Brain pericyte (primary cell): Measurements from ENCODE around the gene GDPD3.

ENCODE experiments used
- DNase-seq: peaks from one replicate; pipeline ENCODE4 v3.0.0-alpha.2; 2012; ENCODE audit warnings: low read depth, low spot score

GDPD3 gene

GRCh38 chr16:30078744-30079143 is 34.6 kb downstream of the GDPD3 start:
- DNase-seq = no peak

GRCh38 chr16:30077656-30078055 is 35.7 kb downstream of the GDPD3 start:
- DNase-seq = no peak

GRCh38 chr16:30076276-30076791 is 37.0 kb downstream of the GDPD3 start:
- DNase-seq = no peak

GRCh38 chr16:30075503-30076275 is 37.6 kb downstream of the GDPD3 start, which contains the start of gene PPP4C:
TSS of gene PPP4C (plus strand) at chr16:30075994. CDS start at chr16:30076378, 384 bp downstream.
- peak; percentile 57 for DNase-seq

GRCh38 chr16:30070490-30070889 is 42.8 kb downstream of the GDPD3 start:
- no peak for DNase-seq

GRCh38 chr16:30069611-30070462 is 43.5 kb downstream of the GDPD3 start:
- no peak for DNase-seq

- no peak for DNase-seq
These were observed 44.4 kb downstream of the GDPD3 start for GRCh38 chr16:30068750-30069610.

GRCh38 chr16:30068333-30068732 is 45.0 kb downstream of the GDPD3 start:
- no peak for DNase-seq

- no peak for DNase-seq
These were observed 45.8 kb downstream of the GDPD3 start for GRCh38 chr16:30067584-30067916.

- DNase-seq = no peak
These were observed 46.4 kb downstream of the GDPD3 start for GRCh38 chr16:30066761-30067583.

- no peak for DNase-seq
These were observed 47.2 kb downstream of the GDPD3 start for GRCh38 chr16:30065943-30066760.

GRCh38 chr16:30065102-30065942 is 48.0 kb downstream of the GDPD3 start, which contains the start of gene ALDOA:
TSS of gene ALDOA (plus strand) at chr16:30065760. CDS start at chr16:30066898, 1,138 bp downstream.
- peak; percentile 99 for DNase-seq

- DNase-seq = no peak
These were observed 48.6 kb downstream of the GDPD3 start for GRCh38 chr16:30064729-30065101.

- no peak for DNase-seq
These were observed 49.2 kb downstream of the GDPD3 start for GRCh38 chr16:30063893-30064728.

GRCh38 chr16:30063278-30063892 is 50.0 kb downstream of the GDPD3 start:
- DNase-seq = no peak

GRCh38 chr16:30060836-30061554 is 52.3 kb downstream of the GDPD3 start:
- DNase-seq = no peak

GRCh38 chr16:30060346-30060745 is 53.0 kb downstream of the GDPD3 start:
- DNase-seq = no peak
